LNCaP clone FGC (cell line): ENCODE results near the gene TEX29.
A peak's percentile ranks its signal among the peaks of the same experiment; 100 is the strongest.

ENCODE experiments used
- DNase-seq: peaks from one replicate; pipeline ENCODE4 v3.0.0-alpha.2; 2011; ENCODE audit warnings: low read depth
- H3K4me3 ChIP-seq: 2 replicates; pipeline ENCODE4 v1.5.1; 2011; ENCODE audit warnings: mild to moderate bottlenecking, low read depth, low read length, control low read depth
- CTCF ChIP-seq: IDR thresholded peaks from 2 replicates; pipeline ENCODE4 v1.5.1; 2012; ENCODE audit warnings: mild to moderate bottlenecking; ENCODE audit not compliant: control insufficient read depth, insufficient read depth; ENCODE audit errors: extremely low read depth

Gene TEX29

DNA sequence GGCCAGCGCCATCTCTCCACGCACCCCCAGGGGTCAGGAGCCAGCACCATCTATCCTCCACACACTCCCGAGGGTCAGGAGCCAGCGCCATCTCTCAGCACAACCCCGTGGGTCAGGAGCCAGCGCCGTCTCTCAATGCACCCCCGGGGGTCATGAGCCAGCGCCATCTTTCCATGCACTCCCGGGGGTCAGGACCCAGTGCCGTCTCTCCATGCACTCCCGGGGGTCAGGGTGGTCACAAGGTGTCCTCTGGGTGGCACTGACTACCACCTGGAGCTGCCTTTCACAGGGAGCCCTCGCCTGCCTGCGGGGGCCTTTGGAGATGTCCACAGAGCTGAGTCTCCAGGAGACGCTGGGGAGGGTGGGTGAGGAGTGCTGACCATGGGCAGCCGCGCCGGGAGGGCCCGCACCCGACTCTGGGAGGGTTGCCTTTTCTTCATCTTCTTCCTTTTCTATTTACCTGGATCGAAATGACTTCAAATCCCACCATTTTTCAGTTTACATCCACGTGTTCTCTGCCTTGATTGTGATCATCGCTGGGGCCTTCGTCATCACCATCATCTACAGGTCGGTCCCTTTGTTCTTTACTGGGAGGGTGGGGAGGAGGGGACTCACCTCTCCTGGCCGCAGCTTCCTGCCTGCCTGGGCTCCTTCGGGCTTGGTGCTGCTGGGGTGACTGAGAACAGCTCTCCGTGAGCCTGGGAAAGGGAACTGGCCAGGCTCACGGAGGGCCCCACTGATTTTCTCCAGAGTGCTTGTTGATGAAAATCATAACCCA is 19.1 kb downstream of the TEX29 start:
- DNase-seq = no peak
- H3K4me3 ChIP-seq = no peak overlapping the region
- TF ChIP-seq CTCF = no peak

DNA sequence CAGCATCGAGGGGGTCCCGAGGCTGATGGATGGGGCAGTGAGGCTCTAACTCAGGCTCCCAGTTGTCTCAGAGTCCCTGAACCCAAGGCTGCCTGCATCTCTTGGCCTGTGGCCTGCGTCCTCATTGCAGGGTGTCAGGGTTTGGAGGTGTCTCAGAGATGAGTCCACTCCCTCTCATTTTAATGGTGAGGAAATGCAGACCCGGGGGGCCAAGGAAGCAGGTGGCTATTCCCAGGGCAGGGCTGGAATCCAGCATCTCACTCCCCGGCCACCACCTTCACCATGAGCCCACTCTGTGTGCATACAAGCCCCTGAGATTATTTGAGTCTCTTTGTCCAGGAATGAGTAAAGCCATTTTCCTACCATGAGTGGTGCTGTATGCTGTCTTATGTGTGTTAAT is 21.4 kb downstream of the TEX29 start:
- no peak overlapping the region for H3K4me3 ChIP-seq
- TF ChIP-seq CTCF = no peak
- no peak for DNase-seq

DNA sequence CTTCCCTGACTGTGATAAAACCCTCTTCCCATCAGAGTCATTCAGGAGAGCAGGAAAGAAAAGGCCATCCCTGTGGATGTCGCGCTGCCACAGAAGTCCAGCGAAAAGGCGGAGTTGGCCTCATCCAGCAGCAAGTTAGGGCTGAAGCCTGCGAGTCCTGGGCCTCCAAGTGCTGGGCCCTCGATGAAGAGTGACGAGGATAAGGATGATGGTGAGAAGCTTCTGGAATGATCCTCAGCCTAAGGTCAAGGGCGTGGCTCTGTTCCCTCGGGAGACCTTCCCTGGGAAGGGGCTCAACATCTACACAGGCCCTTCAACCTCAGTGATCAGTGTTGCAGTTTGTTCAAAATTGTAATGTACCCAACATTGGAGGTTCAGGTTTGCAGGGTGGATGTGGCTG is 22.3 kb downstream of the TEX29 start:
- no peak for DNase-seq
- no peak overlapping the region for H3K4me3 ChIP-seq
- no peak for TF ChIP-seq CTCF

- TF ChIP-seq CTCF = no peak
- no peak overlapping the region for H3K4me3 ChIP-seq
- no peak for DNase-seq
These were observed 22.9 kb downstream of the TEX29 start for GRCh38 chr13:111343186-111343805.

DNA sequence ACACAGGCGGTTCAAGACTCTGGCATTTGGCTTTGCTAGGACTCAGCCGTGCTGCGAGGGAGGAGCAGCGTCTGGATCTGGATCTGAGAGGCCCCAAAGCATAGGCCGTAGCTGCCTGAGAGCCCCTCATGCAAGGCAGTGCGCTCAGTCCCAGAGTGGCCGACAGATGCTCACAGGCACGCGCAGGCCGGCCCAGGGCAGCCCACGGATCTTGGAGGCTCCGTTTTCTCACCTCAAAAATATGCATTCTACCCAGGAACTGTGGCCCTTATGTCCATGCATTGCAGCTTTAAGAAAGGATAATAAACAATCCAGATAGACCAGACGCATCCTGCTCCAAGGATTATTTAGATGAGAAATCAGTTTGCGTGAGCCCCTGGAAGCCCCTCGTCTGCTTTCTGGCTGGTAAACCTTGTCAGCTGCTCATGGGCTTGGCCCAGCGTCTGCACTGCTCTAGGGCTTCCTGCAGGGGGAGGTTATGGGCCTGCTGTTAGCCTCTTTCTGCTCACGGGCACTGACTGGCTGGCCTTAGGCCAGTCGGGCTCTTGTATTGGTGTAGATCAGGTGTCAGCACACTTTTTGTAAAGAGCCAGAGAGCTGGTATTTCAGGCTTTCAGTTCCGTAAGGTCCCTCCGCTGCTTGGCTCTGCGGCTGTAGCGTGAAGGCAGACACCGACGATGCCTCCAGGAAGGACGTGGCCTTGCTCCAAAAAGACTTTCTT is 24.2 kb downstream of the TEX29 start:
- H3K4me3 ChIP-seq = no peak overlapping the region
- DNase-seq = peak; percentile 93
- TF ChIP-seq CTCF = peak; percentile 65

GRCh38 chr13:111345682-111346081 is 25.2 kb downstream of the TEX29 start:
- no peak for DNase-seq
- TF ChIP-seq CTCF = no peak
- H3K4me3 ChIP-seq = no peak overlapping the region
